Ishikawa (cell line): ENCODE measurements around the gene DNAH7.

Experiments
- CEBPB ChIP-seq: IDR thresholded peaks from 2 replicates; pipeline ENCODE4 v1.6.1; 2012
- EGR1 ChIP-seq: IDR thresholded peaks from 2 replicates; pipeline ENCODE4 v1.6.1; 2012
- FOXM1 ChIP-seq: IDR thresholded peaks from 2 replicates; pipeline ENCODE4 v1.6.1; 2012; ENCODE audit warnings: low read depth, borderline replicate concordance
- RAD21 ChIP-seq: IDR thresholded peaks from 2 replicates; pipeline ENCODE4 v1.6.1; 2012; ENCODE audit warnings: low read depth
- YY1 ChIP-seq: IDR thresholded peaks from 2 replicates; pipeline ENCODE4 v1.6.1; 2012; ENCODE audit warnings: low read depth
- ZBTB7A ChIP-seq: IDR thresholded peaks from 2 replicates; pipeline ENCODE4 v1.6.1; 2012; ENCODE audit warnings: low read depth

GRCh38 chr2:195871326-195871725 lies 197.3 kb downstream of the DNAH7 start:
- no peak for TF ChIP-seq FOXM1
- TF ChIP-seq EGR1: no peak
- no peak for TF ChIP-seq ZBTB7A
- no peak for TF ChIP-seq RAD21
- TF ChIP-seq CEBPB: no peak
- no peak for TF ChIP-seq YY1
